Neural cell (in vitro differentiated cells): ENCODE measurements around the gene SLIT3.

Experiments
- CTCF ChIP-seq: fragments of 450-650 bp; IDR thresholded peaks from 2 replicates; pipeline ENCODE4 v1.5.1; 2014; ENCODE audit warnings: antibody characterized with exemption, mild to moderate bottlenecking, moderate library complexity; ENCODE audit not compliant: poor library complexity, severe bottlenecking
- EP300 ChIP-seq: fragments of 450-650 bp; conservative IDR thresholded peaks from 2 replicates; pipeline ENCODE4 v1.6.1; 2014; ENCODE audit warnings: antibody characterized with exemption, mild to moderate bottlenecking, moderate library complexity; ENCODE audit not compliant: poor library complexity, severe bottlenecking
- EZH2 ChIP-seq: fragments of 200-600, 300-800 bp; shearing (Covaris generic), sonication (generic); IDR thresholded peaks from 2 replicates; pipeline ENCODE4 v1.6.1; 2014; ENCODE audit warnings: antibody characterized with exemption, low read length, borderline replicate concordance, mild to moderate bottlenecking; ENCODE audit not compliant: insufficient read depth, poor library complexity, severe bottlenecking
- POLR2AphosphoS5 ChIP-seq: IDR thresholded peaks from 2 replicates; pipeline ENCODE4 v1.6.1; 2012

DNA sequence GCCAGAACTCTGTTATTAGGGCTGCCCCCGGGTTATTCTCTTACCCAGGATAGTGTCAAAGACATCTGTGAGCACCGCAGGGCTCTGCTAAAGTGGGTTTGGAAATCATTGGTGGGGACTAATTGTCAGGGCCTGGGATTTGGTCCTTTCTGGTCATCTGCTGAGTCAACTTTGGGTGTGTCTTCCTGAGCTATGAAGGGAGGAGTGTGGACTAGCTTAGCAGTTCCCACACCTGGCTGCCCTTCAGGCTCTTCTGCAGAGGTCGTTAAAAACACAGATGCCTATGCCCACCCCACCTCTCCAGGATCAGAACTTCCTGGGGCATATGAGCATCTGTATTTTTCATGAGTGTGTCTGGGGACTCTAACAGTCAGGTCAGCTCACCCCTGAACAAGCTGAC, 352.2 kb downstream of the SLIT3 start:
- TF ChIP-seq CTCF (no peak), EZH2 (no peak), POLR2AphosphoS5 (no peak), EP300 (no peak)
